ENCODE measurements around the gene ZSCAN32.

Gene ZSCAN32

DNA sequence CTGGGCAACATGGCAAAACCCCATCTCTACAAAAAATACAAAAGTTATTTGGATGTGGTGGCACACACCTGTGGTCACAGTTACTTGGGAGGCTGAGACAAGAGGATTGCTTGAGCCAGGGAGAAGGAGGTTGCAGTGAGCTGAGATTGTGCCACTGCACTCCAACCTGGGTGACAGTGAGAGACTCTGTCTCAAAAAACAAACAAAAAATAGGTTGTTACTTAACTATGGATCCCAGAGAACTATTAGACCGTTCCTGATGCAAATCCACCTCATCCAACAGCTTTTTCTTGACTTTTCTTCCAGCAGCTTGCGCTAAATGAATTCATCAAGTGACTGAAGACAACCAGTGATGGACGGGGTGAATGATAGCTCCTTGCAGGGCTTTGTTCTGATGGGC lies 45.2 kb downstream of the ZSCAN32 start, which contains the start of gene OR2C1:
Gene OR2C1 (plus strand): TSS at position 301 of the 400 bp plus-strand sequence. CDS start 52 bp downstream, at position 353.
- DNase-seq: no peak

DNA sequence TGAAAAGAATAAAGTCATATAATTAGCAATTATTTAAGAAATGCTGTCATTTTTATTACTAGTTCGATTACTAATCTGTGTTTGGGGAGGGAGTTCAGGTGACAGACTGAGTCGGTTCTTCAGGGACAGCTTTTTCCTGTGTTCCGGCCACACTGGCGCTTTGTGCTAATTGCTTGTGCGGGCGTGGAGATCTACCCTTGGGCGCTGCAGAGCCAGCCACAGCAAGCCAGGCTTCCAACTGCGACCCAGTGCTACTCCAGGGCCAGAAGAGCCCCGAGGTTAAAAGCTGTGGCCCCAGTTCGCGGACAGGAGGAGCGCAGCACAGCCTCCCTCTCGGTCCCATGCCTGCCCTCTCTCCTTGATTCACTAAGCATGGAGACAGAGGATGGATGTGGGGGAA lies 51.6 kb downstream of the ZSCAN32 start:
- DNase-seq: no peak

DNA sequence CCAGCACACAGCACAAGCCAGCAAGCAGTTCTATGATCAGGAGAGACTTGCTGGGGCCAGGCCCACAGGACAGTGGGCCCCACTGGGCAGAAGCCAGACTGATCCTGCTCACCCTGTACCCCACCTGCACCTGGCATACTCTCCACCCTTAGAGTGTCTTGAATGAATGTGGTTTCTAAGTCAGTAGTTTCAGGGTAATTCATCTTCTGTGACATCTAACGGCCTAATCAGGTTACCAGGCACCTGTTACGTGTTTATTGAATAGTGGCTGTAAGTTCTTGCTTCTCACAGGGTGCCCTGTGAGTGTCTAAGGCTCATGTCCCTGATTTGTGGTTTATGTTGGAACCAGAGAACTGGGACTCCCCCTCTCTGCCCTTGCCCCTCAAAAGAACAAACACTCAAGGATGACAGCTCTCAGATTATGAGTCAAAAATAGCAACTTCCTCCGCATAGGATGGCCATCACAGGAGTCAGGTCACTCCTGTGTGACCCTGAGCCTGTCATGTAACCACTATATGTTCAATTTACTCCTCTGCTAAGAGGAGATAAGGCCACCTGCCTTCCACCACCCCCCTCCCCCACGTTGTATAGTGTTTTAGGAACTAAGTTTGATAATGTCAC lies 52.1 kb downstream of the ZSCAN32 start:
- no peak for DNase-seq

GRCh38 chr16:3347586-3347985 lies 53.2 kb downstream of the ZSCAN32 start:
- no peak for DNase-seq

DNA sequence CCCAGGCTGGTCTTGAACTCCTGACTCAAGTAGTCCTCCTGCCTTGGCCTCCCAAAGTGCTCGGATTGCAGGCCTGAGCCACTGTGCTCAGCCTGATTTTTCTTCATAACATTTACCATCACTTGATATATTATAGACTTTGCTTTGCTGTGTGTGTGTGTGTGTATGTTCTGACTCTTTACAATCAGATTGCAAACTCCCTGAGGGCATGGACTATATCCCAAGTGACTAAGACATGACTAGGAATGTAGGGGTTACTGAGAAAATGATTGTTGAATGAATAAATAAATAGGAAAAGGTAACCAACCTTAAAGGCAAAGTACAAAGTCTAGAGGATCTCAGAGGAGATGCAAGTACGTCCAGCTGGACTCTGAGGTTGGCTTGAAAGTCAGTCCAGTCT lies 54.8 kb downstream of the ZSCAN32 start:
- no peak for DNase-seq
